Thymus (tissue), 11 donors: Measurements from ENCODE around the gene DEDD2. TPM values are rescaled to one million over a fixed set of nuclear protein-coding genes. Genes with fewer than 3 reads are reported as not detected.

Source experiments
- DNase-seq, 9 donors: peaks; one replicate each; pipeline ENCODE4 v3.0.0-alpha.2; 2013; ENCODE audit warnings: low spot score in 9 of 9, low read depth in 6 of 9, missing footprints in 1 of 9
- H3K27ac ChIP-seq, 2 donors: one replicate each; pipeline ENCODE4 v1.5.1; 2013; ENCODE audit warnings: control low read depth in 1 of 2, low read depth in 1 of 2, low read length in 1 of 2, mild to moderate bottlenecking in 1 of 2, moderate library complexity in 1 of 2
- H3K27me3 ChIP-seq, 2 donors: one replicate each; pipeline ENCODE4 v1.5.1; 2013; ENCODE audit warnings: low read length in 1 of 2; ENCODE audit not compliant: control insufficient read depth in 2 of 2, insufficient read depth in 1 of 2
- H3K36me3 ChIP-seq, 2 donors: one replicate each; pipeline ENCODE4 v1.5.1; 2013; ENCODE audit warnings: low read length in 1 of 2, mild to moderate bottlenecking in 1 of 2, moderate library complexity in 1 of 2; ENCODE audit not compliant: control insufficient read depth in 2 of 2, insufficient read depth in 2 of 2
- H3K4me1 ChIP-seq, 2 donors: one replicate each; pipeline ENCODE4 v1.5.1; 2013; ENCODE audit warnings: low read length in 2 of 2; ENCODE audit not compliant: control insufficient read depth in 2 of 2, insufficient read depth in 2 of 2
- H3K4me3 ChIP-seq, 2 donors: one replicate each; pipeline ENCODE4 v1.5.1; 2013; ENCODE audit warnings: low read length in 2 of 2, control low read depth in 1 of 2, mild to moderate bottlenecking in 1 of 2
- H3K9me3 ChIP-seq, 2 donors: one replicate each; pipeline ENCODE4 v1.5.1; 2013; ENCODE audit warnings: low read length in 1 of 2, mild to moderate bottlenecking in 1 of 2; ENCODE audit not compliant: control insufficient read depth in 2 of 2, insufficient read depth in 1 of 2
- WGBS: extraction: QIAGEN DNeasy Blood & Tissue Kit; methylation state at CpG from one replicate; pipeline ENCODE4 v1.1.7; 2013; 5-methylcytosine and 5-hydroxymethylcytosine counted together
- polyA plus RNA-seq: library from polyadenylated mRNA; stranded (reverse); fragments of 200-250 nt; gene quantifications from one replicate; pipeline ENCODE4 v1.2.3, GENCODE V29; 2013
- total RNA-seq: library from RNA; stranded (reverse); fragments of 120-200 nt; gene quantifications from one replicate; pipeline ENCODE4 v1.2.4, GENCODE V29; 2013
- donor health status: healthy.

Gene DEDD2
- total and polyA plus RNA-seq, 2 donors, result 30.1 to 36.9 TPM

- WGBS, result 95% methylated on average over 6 of the region's 6 CpGs
- no peak overlapping the region for H3K27ac ChIP-seq
- H3K4me1 ChIP-seq, result peaks cover 24 to 62% of the 10 kb centered on the region in 2 donors
- DNase-seq, result no peak
- H3K4me3 ChIP-seq, result no peak overlapping the region
- no peaks in the 10 kb centered on the region for H3K27me3 ChIP-seq
- no peaks in the 10 kb centered on the region for H3K9me3 ChIP-seq
- peaks cover 13 to 19% of the 10 kb centered on the region in 2 donors for H3K36me3 ChIP-seq
Measured at GRCh38 chr19:42249769-42250168, 32.3 kb upstream of the DEDD2 start.

DNA sequence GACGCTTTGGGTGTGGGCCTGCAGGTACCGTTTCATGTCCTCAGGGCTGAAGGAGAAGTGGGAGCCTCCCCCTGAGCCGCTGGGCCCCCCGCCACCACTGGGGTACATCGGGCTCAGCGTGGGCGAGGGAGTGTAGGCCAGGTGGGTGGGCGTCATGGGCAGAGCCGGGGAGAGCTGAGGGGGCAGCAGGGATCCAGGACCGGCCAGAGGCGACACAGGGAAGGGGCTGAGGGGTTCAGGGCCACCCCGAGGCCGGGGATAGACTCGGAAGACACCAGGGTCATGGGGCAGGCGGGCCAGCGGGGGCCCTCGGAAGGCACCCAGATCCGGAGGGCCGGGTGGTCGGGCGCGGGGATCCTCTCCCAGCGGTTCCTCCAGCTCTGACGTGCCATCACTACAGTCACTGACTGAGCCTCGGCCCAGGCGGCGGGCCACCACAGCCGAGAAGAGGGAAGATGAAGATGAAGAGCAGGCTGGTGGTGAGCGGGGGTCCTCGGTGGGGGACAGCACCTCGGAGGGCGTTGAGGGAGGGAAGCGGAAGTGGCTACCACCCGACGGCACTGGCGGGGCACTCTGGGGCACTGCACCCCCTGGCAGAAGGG, 31.8 kb upstream of the DEDD2 start:
- peaks cover 13 to 19% of the 10 kb centered on the region in 2 donors for H3K36me3 ChIP-seq
- H3K4me1 ChIP-seq, result peaks cover 24 to 65% of the 10 kb centered on the region in 2 donors
- WGBS, result 97% methylated on average over 36 of the region's 36 CpGs
- H3K27me3 ChIP-seq, result no peaks in the 10 kb centered on the region
- DNase-seq, result no peak
- no peaks in the 10 kb centered on the region for H3K9me3 ChIP-seq
- no peak overlapping the region for H3K4me3 ChIP-seq
- no peak overlapping the region for H3K27ac ChIP-seq

DNA sequence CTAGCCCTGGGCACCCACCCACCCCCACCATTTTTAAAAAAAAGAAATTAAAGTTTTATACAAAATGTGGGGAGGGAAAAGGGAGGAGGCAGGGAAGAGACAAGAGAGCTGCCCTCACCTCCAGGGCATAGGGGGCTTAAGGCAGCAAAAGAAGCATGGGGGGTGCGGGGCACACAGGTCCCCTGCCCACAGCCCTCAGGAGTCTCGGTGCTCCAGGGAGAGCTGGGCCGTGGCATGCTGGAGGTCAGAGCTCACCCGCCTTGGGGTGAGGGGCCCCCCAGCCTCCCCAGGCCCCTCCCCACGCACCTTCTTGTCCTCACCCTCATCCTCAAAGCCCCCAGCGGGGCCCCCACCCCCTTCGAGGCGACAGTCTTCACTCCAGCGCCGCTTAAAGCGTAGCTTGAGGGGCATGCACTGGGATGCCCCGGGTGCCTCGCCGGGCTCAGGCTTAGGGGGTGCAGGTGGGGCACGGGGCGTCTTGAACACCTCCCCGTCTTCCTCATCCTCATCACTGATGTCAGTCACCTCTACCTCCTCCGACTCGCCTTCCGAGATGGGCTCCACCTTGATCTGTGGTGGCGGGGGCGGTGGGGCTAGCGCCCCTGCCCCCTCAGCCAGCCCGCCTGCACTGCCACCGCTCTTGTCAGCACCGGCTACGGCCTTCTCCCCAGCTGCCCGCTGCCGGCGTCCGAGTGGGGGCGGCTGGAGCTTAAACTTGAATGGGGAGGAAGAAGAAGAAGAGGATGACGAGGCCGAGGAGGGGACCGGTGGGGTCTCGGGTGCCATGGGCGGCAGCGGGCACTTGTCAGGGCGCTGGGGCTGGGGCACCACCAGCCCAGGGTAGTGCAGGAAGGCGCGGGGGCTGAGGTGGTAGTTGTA, 31.0 kb upstream of the DEDD2 start:
- Histone ChIP-seq H3K4me3 (no peak overlapping the region), H3K27ac (no peak overlapping the region), H3K9me3 (no peaks in the 10 kb centered on the region), H3K4me1 (peaks cover 26 to 73% of the 10 kb centered on the region in 2 donors), H3K36me3 (peaks cover 13 to 19% of the 10 kb centered on the region in 2 donors), H3K27me3 (no peaks in the 10 kb centered on the region)
- DNase-seq, result no peak
- WGBS, result 97% methylated on average over 41 of the region's 41 CpGs

DNA sequence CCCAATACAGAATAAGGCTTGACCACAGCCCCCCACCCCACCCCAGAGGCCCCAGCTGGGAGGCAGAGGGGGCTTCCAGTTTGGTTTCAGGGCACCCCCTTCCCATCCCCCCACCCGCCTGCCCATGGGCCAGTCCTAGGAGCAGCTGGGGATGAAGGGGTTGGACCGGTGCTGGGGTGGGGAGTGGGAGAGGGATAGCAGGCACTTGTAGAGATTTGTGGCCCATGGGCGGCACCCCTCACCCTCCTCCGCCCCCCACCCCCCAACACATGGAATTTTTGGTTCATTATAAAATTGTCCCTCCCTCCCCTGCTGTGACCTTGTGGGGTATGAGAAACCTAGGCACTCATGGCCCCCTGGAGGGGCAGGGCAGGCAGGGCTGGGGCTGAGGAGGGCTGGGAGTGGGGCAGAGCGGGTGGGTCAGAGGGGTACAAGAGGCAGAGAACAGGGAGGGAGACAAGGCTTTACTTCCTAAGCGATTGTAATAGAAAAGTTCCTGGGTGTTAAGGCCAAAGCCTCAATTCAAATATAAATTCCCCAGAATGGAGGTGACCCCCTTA, 30.2 kb upstream of the DEDD2 start:
- no peaks in the 10 kb centered on the region for H3K27me3 ChIP-seq
- H3K36me3 ChIP-seq, result peaks cover 13 to 19% of the 10 kb centered on the region in 2 donors
- DNase-seq, result no peak
- peaks cover 24 to 75% of the 10 kb centered on the region in 2 donors for H3K4me1 ChIP-seq
- 98% methylated on average over 6 of the region's 6 CpGs for WGBS
- no peak overlapping the region for H3K4me3 ChIP-seq
- no peak overlapping the region for H3K27ac ChIP-seq
- no peaks in the 10 kb centered on the region for H3K9me3 ChIP-seq

DNA sequence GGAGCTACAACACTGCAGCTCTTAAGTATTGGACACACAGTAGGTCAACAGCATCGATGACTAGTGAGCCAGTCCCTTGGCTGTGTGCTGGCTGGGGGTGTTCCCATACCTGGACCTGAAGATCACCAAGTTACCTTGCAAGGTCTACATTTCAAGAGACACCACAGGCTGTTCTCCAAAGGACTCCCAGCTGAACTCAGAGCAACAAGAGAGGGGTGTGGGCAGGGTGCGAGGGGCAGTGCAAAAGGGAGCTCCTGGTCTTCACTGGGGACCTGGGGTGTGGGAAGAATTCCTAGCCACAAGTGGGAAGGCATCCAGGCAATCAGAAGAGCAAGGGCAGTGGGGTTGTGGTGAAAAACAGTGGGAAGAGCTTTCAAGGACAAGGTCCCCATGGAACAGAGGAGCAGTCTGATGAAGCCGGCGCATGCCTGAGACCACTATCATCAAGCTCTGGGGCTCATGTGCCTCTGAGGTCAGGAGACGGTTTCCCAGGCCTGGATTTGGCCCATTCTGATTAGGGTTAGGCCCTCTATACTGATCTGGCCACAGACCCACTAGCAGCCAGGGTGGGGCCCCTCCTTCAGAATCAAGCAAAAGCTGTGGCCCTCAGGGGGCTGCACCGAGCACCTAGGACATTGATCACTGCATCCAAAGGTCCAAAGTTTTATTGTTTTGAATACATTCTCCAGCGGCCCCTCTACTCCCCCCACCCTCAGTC, 29.6 kb upstream of the DEDD2 start:
- DNase-seq, result no peak
- WGBS, result 94% methylated on average over 7 of the region's 7 CpGs
- Histone ChIP-seq H3K36me3 (peaks cover 13 to 19% of the 10 kb centered on the region in 2 donors), H3K4me3 (no peak overlapping the region), H3K27me3 (no peaks in the 10 kb centered on the region), H3K27ac (no peak overlapping the region), H3K4me1 (peaks cover 18 to 68% of the 10 kb centered on the region in 2 donors), H3K9me3 (no peaks in the 10 kb centered on the region)

DNA sequence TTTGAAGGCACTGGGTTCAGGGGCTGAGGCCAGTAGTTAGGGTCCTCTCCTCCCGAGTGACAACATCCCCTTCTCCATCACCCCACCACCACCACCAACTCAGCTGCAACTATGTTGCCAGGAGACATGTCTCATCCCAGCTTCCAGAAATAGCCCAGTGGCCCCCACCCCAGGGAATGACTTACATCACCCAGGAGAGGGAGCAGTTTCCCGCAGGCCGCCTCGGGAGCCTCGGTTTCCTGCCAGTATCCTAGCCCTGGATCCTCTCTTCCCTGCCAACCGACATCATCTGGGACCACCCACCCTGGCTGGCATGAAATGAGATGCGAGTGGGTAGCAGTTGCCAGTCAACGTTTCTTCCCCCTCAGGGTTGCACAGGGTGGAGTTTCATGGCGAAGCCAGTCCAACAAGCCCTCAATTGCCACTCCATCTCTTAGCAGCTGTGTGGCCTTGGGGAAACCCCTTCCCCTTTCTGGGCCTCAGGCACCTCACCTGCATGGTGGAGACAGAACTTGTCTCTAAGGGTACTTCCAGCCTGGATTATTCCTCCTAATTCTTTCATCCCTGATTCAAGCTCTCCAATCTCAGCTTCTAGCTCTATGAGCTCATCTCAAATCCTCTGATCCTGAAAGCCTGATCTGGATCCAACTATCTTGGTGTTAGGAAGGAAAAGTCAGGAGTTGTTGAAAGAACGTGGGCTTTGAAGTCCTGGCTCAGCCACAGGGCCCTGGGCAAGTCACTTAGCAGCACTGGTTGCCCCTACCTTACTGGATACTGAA, 28.9 kb upstream of the DEDD2 start:
- no peaks in the 10 kb centered on the region for H3K27me3 ChIP-seq
- peaks cover 14 to 66% of the 10 kb centered on the region in 2 donors for H3K4me1 ChIP-seq
- H3K4me3 ChIP-seq, result no peak overlapping the region
- H3K9me3 ChIP-seq, result no peaks in the 10 kb centered on the region
- no peak overlapping the region for H3K27ac ChIP-seq
- H3K36me3 ChIP-seq, result peaks cover 13 to 19% of the 10 kb centered on the region in 2 donors
- no peak for DNase-seq
- WGBS, result 83% methylated on average over 10 of the region's 10 CpGs

DNA sequence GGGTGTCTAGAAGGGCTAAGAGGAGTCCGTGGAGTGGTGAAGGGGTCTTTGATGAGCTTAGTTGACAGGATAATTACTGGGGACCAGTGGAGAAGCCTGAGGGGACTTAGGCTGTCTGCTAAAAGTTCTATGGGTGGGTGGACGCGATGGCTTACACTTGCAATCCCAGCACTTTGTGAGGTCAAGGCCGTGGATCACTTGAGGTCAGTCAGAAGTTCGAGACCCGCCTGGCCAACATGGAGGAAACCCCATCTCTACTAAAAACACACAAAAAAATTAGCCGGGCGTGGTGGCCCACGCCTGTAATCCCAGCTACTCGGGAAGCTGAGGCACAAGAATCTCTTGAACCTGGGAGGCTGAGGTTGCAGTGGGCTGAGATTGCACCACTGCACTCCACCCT, 27.8 kb upstream of the DEDD2 start:
- Histone ChIP-seq H3K27ac (peak overlapping the region in 1 of 2 donors; percentile 70), H3K36me3 (peaks cover 13 to 20% of the 10 kb centered on the region in 2 donors), H3K27me3 (no peaks in the 10 kb centered on the region), H3K4me3 (no peak overlapping the region), H3K4me1 (peaks cover 15 to 63% of the 10 kb centered on the region in 2 donors), H3K9me3 (no peaks in the 10 kb centered on the region)
- no peak for DNase-seq
- 93% methylated on average over 10 of the region's 10 CpGs for WGBS

- WGBS, result 3% methylated on average over 45 of the region's 45 CpGs
- Histone ChIP-seq H3K36me3 (peaks cover 14 to 20% of the 10 kb centered on the region in 2 donors), H3K9me3 (no peaks in the 10 kb centered on the region), H3K4me3 (peak overlapping the region; percentile 79 to 93), H3K4me1 (peaks cover 15 to 57% of the 10 kb centered on the region in 2 donors), H3K27me3 (no peaks in the 10 kb centered on the region), H3K27ac (peak overlapping the region; percentile 91 to 95)
- peak; percentile 89 to 98 (median 96) for DNase-seq
Measured at GRCh38 chr19:42244347-42245220, 27.1 kb upstream of the DEDD2 start.
